A673 (cell line): ENCODE data around the gene ASAP3.

Source experiments
- CTCF ChIP-seq: fragments of 300-800, 200-600 bp; sonication (generic); conservative IDR thresholded peaks from 2 replicates; pipeline ENCODE4 v1.5.1; 2017; ENCODE audit warnings: low read depth, mild to moderate bottlenecking, antibody characterized with exemption, low read length, moderate library complexity, mixed read lengths
- EZH2 ChIP-seq: fragments of 200-600 bp; sonication (generic); IDR thresholded peaks from 2 replicates; pipeline ENCODE4 v1.6.1; 2017; ENCODE audit warnings: borderline replicate concordance, low read depth, mild to moderate bottlenecking, mixed read lengths, antibody characterized with exemption, low read length; ENCODE audit not compliant: poor library complexity, severe bottlenecking

- no peak for TF ChIP-seq CTCF
- no peak for TF ChIP-seq EZH2
These were observed 78.0 kb downstream of the ASAP3 start for GRCh38 chr1:23405946-23406345.
